Measurements from ENCODE around the gene MEGF11.

The MEGF11 gene

DNA sequence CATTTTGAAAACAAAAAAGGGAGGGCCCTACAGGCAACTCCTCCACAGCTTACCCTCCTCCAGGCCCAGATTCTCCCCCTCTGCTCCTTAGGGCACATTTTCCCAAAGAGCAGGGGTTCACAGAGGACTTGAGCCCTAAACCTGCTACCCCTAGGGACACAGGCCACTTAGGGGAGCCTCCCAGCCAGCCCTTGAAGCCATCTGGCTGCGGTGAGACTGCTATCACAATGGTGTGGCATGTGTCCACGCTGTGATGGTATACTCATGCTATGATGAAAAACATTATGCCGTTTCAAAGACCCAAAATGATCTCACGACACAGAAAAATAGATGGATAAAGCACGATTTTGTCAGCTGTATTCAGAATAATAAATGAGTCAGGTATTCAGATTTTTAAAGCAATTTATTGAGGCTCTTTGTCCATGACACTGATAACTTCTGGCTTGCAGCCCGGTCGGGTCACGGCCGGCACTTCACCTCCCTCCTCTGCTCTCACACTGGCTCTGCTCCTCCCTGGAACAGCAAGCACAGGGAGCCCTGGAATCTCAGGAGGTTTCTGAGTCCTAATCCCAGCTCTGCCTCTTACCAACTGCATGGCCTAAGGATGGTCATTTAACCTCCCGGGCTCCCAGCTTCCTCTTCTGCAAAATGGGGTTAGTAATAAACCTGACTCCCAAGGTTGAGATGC, 115.3 kb downstream of the MEGF11 start:
- DNase-seq: no peak

DNA sequence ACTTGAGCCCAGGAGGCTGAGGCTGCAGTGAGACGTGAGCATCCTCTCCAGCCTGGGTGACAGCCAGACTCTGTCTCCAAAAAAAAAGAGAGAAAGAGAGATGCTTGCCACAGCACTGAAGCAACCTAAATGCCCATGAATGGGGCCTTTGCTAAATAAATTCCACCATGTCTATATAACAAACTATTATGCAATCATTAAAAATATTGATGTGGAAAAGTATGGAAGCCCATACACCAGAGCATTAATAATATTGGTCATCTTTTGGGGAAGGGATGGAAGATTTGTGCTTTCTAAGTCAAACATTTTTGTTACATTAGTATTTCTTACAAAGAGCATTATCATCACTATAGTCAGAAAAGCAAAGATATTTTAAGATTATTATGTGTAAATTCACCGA, 116.6 kb downstream of the MEGF11 start:
- no peak for DNase-seq

DNA sequence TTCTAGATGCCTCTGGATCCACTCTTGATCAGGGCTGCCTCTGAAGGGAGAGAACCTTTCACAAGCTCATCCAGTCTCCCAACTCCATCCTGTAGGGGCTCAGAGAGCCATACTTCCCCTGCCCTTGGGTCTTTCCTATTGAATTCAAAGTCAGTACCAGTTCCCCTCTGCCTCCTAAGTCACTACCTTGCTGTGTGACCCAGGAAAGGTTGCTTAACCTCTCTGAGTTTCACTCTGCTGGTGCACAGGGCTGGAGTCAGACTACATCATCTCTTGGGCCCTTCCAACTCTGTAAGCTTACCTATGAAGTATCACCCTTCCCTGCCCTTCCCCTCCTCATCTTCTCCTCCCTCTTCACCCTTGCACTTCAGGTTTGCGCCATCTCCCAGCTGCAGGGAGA, 117.9 kb downstream of the MEGF11 start:
- no peak for DNase-seq

DNA sequence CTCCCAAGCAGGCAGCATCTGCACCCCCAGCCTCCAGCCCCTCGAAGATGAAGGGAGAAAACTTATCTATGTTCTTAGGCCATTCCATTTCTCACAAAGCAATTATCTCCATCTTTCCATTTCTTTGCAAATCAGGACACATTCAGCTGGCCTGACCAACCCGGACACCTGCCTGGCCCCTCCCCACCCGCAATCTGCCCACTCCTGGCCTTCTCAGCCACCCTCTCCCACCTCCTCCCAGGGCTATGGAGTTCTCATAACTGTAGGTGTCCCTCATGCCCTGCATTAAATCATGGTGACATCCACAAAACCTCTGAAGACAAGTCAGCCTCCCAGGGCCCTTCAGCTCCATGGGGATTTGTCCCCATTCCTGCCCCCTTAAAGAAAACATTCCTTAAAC, 119.3 kb downstream of the MEGF11 start:
- DNase-seq: no peak

DNA sequence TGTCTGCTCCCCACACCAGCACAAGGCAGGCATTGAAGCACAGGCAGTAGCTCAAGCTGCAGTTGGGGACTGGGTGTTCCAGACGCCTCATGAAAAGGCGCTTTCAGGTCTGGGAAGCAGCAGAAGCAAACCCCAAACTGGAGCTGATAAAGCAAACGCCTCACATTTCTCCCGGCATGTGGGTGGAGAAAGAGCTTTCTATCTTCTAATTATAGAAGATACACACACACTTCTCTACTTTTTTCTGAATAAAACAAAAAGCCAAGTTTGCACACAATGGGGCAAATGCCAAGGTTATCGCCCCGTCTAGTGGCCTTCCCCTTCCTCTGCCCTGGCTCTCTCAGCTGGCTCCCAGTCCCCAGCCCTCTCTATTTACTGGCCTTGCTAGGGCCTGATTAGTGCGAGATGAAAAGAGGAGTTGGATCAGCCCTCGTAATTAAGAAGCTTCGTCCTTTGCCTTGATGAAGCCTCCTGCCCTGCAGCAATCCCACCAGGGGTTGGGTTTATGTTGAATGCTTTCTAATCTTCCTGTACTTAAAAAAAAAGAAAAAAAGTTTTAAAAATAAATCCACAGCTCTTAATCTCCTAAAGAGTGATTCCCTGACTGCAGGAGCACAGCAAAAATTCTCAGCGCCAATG, 120.2 kb downstream of the MEGF11 start:
- no peak for DNase-seq

DNA sequence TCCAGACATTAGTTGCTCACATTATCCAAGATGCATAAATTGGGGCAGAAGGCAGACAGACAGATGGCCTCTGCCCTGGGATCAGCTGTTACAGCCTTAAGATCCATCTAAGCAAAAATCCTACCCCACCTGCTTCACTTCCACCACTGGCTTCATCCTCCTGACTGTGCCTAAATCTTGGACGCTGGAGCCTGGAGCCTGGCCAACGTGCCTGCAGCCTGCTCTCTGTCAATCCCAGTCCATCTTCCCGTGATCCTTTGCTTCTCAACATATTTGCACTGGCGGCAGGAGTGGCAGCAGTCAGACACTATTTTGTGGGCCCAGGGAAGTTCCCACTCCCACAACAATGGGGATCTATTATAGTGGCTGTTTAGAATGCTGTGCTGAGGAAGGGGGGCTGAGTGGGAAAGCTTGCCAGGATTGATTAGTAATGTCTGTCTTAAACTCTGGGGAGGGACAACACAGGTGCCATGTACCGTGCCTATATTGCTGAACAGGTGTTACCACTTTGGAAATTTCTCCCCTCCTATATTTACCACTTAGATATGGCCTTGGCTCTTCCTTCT, 121.2 kb downstream of the MEGF11 start:
- no peak for DNase-seq

DNA sequence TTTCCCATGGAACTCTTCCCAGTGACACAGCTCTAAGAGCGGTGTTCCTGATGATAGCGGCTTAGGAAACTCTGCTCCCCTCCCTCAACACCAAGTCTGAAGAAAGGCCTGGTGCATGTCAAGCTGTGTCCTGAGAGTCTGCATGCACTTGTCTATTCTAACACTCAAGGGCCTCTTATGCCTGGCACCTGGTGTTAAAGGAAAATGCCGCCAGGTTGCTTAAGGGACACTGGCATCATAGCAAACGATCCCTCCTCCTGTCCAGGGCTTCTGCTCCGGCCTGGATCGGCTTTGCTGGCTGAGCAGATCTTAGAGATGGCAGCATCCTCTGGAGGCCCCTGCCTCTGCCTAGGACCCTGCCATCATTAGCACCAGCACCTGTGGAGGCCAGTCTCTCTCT, 121.7 kb downstream of the MEGF11 start:
- peak; percentile 34 for DNase-seq

DNA sequence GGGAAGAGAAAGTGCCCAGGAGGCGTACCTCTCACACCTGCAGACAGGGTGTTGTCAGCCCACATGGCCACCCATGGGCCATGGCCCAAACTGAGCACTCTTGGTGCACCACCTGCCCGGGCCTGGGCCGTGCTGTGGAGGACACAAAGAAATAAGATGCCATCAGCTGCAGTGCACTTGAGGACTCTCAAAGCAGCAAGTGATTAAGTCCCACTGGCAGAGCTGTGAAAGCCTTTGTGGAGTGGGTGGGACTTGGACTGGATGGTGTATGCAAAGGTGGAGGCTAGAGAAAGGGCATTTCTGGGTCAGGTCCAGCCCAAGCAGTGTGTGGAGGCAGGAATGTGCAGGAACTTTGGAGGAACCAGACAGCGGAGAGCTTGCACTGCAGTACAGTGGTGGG, 122.3 kb downstream of the MEGF11 start:
- no peak for DNase-seq

DNA sequence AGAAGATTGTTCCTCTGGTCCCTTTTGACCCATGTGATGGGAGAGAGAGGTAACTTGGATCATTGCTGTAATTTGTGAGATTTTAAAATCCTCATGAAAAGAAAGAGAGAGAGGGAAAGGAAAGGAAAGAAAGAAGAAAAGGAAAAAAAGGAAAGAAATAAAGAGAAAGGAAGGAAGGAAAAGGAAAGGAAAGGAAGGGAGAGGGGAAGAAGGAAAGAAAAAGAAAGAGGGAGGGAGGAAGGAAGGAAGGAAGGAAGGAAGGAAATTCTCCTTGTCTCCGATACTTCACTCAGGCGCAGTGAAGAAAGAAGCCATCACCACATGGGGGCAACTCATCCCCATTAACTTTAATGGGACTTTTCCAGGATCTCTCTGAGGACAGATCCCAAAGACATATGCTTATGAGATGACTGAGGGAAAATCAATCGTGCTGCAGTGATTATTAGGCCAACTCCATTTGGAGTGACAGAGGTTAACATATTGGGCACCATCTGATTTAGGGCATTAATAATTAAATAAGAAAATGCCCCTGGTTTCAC, 123.0 kb downstream of the MEGF11 start:
- DNase-seq: no peak

DNA sequence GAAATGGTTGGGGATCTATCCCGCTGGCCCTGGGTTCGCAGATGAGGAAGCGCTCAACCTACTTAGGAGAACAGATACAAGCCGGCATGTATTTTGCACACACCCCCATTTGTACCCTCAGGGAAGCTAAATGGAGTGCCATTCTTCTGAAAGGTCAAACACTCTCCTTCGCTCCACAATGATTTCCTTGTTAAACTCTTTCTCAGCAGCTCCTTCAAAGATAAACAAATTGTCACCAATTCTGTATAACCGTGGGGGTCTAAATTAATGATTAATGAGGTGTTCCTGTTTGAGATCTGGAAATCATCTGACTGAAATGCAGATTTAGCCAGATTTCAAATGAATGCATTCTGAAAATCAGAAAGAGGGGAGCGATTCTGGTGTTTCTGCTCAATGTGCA, 124.0 kb downstream of the MEGF11 start:
- no peak for DNase-seq

DNA sequence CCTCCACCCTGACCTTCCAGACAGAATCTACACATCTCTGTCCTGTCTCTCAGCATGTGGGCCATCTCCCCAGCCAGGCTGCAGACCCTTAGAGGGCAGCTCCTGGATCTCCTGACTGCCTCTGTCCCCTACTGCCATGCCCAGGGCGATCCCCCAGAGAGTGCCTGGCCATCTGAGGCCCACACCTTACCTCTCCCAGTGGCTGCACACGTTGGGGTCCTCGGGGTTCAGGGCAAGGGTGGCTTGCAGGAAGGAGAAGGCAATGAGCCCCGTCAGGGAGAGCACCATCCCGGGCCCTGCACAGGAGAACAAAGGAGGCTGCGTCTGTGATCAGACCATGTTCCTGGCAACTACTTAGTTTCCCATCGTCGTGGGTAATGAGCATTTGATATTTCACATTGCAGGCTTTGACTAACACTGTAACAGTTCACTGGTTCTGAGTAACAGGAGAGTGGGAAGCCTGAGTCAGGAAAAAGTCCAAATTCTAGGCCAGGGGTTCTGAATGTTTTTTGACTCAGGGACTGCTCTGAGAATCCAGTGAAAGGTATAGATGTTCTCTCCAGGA, 125.4 kb downstream of the MEGF11 start:
- no peak for DNase-seq

DNA sequence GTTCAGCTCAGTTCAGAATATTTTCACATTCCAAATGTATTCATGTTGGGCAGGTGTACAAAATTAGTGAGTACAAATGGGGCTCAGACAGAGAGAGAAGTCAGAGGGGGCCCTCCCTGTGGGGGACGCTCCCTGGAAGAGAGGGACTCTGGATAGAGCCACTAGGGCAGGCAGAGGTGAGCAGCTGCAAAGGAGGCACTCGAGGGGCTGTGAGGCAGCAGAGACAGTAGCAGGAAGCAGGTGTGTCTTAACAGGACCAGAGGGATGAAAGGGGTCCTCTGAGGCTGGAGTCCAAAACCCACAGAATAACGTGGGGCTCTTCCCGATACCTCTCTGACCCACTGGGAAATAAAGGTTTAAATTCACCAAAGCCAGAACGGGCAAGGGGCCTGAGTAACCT, 127.1 kb downstream of the MEGF11 start:
- DNase-seq: no peak

DNA sequence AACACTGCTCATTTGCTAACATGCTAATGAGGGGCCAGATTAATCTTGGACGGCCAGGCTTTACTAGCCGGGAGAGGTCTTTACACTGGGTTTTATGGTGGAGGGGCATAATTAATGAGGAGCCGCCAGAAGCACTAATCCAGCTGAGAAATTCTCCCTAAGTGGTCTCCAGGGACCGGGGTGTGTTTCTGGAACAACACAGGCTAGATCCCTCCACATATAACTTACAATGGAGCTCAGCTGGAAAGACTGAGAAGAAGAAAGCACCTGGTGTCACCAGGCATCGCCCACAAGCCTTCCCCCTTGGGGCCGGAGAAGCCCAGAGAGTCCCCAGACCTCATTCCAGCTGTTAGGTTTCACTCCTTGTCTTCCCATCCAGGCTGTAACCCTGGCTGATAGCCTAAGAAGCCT, 127.5 kb downstream of the MEGF11 start:
- DNase-seq: peak; percentile 20

DNA sequence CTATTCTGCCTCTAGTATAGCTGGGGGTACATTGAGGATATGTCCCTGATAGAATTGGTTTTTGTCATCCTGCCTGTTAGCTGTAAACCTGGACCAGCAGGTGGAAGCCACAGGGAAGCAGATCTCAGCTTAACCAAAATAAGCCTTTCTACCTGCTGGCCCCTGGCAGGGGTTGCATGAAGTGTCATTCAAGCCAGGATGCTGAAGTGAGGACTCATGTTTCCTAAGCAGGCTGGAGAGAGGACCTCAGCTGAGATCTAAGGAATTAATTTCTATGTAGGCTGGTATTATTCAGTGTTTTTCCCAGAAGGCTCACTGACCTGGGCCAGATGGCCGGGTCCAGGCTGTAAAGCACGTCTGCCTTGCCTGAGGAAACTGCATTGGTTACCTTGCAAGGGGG, 128.9 kb downstream of the MEGF11 start:
- DNase-seq: no peak

DNA sequence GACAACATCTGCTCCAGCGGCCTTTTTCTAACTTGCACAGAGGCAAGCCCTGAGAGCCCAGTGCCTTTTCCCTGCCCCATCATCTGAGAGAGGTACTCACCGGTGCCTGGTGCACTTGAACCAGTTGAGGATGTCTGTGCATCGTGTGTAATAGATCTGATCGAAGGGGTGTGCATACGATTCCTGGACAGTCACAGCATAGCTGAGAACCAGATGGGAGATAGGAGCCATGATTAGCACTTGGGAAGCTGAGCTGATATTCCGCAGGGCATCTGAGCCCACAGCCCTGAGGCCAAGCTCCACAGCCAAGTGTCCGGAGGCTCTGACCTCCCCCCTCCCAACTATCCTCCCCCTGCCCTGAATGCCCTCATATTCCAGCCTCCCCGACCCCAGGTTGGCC, 129.8 kb downstream of the MEGF11 start:
- DNase-seq: no peak

DNA sequence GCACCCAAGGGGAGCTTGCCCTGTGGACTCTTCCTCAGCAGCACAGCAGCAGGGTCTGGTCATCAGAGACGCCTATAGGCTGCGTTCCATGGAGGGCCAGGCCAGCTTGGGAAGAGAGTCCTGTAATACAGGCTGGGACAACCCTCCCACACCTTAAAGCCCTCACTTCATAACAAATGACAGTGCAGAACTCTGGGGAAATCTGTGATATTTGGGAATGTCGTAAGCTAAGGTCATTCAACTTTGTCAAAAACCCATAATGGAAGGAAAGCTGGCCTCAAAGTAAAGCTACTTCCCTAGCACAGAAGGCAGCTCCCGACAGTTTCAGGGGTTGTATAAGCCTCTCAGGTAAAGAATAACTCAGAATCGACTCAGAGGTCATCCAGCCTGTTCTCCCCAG, 133.1 kb downstream of the MEGF11 start:
- DNase-seq: no peak

DNA sequence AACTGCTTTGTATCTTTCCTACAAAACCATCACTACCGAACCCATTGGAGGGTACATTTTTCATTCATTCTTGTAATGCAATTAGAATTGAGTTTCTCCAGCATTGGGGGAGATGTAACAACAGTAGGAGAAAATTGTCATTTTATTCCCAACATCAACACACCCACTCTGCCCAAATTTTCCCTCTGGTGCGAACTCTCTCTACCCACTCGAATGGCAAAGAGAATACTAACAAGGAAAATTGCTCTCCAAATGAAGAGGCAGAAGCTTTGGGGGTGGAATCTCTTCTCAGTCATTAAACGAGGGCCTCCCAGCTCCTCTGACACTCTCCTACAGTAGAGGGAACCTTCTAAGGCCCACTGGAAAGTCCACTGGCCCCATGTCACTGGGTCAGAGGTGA, 135.7 kb downstream of the MEGF11 start:
- DNase-seq: no peak

DNA sequence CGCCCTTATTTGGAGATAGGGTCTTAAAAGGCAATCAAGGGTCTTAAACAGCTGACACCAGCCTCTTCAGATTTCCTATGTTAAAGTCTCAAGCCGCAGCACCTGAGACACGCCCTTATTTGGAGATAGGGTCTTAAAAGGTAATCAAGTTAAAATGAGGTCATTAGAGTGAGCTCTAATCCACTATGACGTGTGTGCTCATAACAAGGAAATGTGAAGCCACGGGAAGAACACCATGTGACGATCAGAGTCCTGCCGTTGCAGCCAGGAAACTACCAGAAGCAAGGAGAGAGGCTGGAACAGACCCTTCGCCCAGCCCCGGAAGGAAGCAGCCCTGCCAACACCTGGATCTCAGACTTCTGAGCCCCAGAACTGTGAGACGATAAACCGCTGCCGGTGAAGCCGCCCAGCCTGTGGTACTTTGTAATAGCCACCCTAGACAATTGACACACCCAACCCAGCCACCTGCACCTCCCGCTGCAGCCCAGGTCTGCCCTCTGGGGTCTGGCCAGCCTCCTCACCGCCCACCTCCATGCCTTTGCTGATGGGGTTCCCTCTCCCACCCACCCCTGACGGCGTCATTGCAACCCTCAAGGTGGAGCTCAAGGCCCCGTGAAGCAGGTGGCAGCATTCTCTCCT, 137.9 kb downstream of the MEGF11 start:
- no peak for DNase-seq

DNA sequence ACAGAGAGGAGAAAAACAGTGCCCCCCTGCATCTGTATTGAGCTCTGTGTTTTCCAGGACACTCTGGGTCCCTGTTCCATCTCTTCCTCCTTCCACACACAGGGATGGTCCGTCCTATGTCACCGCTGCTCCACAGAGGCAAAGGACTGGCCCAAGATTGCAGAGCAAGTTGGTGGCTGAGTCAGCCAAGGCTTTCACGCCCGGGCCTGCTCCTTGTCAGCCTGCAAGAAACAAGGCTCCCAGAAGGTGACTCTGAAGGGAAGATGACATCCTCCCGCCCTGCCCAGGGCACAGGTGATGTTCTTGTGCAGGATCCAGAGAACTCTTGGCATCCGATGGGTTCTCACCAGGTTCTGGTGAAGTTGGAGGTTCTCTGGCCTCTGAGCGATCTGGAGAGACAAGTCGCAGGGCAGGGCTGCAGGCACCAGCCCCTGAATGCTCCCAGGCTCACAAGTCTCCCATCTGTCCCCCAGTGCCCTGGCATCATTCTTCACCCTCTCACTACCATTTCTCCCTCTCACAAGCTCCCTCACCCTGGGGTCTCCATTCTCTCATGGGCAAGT, 138.6 kb downstream of the MEGF11 start:
- DNase-seq: no peak

DNA sequence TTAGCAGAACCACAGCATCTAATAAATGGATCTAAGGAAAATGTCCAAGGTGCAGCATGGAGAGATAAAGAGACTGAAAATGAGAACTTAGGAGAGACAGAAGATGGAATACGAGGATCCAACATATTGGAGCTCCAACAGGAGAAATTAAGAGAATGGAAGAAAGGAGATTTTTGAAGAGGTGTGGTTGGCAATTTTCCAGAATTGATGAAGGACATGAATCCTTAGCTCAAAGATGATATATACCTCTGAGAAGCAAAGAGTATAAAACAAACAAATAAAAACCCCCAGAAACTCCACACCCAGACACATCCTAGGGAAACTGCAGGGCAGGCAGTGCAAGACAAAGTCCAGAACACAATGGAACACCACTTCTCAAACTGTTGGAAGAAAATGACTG, 141.2 kb downstream of the MEGF11 start:
- no peak for DNase-seq

DNA sequence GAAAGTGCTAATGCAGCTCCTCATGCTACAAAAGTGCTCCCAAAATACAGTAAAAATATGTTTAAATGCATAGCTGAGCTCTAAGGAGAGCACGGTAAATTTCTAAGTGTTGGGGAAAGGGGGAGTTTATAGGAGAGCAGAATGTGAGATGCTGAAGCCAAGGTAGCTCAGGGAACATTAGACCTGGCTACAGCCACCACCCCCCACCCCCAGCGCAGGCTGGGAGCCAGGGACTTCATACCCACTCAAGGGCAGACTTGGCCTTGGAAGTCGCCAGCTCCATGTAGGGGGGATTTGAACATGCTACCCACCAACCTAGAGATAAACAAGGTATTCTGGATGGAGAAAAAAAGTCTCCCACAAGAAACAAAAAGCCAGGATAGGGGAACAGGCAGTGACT, 142.2 kb downstream of the MEGF11 start:
- no peak for DNase-seq

DNA sequence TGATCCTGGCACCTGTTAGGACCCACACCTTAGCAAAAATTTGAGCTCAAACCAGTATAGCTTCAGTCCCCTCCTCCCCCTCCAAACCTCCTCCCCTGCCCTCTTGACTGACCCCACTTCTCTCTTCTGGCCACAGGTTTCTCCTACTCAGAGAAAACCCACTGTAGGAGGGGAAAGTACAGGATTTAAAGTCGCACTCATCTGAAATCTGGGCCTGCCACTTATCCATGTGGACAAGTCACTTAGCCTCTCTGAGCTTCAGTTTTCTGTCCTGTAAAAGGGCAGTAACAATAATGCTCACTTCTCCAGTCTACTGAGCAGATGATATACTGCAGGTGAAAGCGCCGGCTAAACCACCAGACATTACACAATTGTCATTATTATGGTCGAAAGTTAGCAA, 142.7 kb downstream of the MEGF11 start:
- no peak for DNase-seq

DNA sequence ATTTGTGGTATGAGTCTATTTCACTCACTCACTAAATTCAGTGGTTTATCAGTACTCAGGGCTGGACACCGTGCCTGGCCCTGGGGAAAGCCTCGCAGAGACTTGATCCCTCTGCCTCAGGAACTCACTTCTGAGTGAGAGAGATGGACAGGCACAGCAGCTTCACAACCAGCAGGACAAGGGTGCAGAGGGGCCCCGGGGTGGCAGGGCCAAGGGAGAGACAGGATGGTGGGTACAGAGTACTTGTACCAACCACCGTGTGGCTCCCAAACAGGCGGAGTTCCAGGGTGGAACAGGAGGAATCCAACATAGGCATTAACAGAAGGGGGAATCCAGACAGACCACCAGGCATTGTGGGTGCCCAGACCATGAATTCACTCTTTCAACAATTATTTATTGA, 143.7 kb downstream of the MEGF11 start:
- no peak for DNase-seq
